Hematopoietic multipotent progenitor cell treated with erythropoietin and hydrocortisone succinate and interleukin-3 and kit ligand, for 15 days (in vitro differentiated cells): Measurements from ENCODE around the gene C16orf74.
A peak's percentile ranks its signal among the peaks of the same experiment; 100 is the strongest.

ENCODE experiments used
- DNase-seq: peaks from one replicate; pipeline ENCODE4 v3.0.0-alpha.2; 2015; ENCODE audit warnings: low spot score

The C16orf74 gene

GRCh38 chr16:85750827-85751697 is at the start of gene C16orf74:
C16orf74 (minus strand) TSS chr16:85751096; CDS start chr16:85735217, 15,879 bp downstream.
- peak; percentile 6 for DNase-seq

DNA sequence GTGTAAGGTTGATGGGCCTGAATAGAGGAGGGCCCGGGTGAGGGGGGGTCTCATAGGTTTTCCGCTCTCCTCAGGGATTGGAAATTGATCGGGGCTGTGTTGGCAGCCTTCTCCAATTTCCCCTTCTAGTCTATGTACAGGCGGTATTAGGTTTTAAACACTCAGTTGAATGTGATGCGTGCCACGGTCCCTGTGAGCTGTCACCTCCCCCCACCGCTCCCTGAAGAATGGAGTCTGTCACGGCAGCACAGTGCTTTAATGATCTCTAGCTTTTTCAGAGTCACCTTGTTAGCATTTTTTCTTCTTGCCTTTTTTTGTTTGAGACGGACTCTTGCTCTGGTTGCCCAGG is 49.4 kb upstream of the C16orf74 start:
- peak; percentile 7 for DNase-seq

DNA sequence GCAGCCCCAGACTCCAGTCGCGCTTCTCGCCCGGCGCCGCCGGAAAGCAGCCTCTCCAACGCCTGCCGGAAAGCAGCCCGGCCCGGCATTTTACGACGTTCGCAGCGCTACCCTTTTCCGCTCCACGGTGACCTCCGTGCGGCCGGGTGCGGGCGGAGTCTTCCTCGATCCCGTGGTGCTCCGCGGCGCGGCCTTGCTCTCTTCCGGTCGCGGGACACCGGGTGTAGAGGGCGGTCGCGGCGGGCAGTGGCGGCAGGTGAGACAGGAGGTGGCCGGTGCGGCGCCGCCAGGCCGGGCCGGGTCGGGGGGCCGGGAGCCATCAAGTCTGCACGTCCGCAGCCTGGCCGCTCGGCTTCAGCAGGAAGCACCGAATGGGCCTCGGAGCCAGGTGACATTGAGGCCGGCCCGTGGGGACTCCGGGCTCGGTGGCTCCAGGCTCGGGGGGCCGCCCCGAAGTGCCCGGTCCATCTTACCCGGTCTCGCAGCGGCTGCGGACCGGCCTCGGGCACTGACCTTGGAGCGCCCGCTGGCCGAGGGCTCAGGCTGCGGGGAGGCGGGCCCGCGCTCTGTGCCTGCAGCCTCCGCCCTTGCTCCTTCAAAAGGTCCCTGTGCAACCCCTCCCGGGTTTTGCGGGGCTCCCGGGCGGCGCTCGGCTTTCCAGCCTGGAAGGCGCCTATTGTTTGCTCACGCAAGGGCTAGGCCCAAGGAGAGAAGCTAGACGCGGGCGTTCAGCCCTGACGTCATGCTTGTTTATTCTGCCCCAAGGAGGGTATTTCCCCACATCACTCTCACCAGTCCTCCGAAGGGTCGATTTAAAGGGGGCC is 48.8 kb upstream of the C16orf74 start, which contains the start of the genes COX4I1 and EMC8:
Gene COX4I1 (plus strand): TSS at position 199 of the 824 bp plus-strand sequence. CDS start 1,511 bp downstream, outside the sequence.
Gene EMC8 (minus strand): TSS at position 48 of the 824 bp plus-strand sequence. CDS start 249 bp downstream, outside the sequence.
- DNase-seq, result peak; percentile 93

- DNase-seq, result peak; percentile 26
These were observed 48.1 kb upstream of the C16orf74 start for GRCh38 chr16:85798901-85799496.

GRCh38 chr16:85798283-85798776 is 47.4 kb upstream of the C16orf74 start:
- peak; percentile 6 for DNase-seq

DNA sequence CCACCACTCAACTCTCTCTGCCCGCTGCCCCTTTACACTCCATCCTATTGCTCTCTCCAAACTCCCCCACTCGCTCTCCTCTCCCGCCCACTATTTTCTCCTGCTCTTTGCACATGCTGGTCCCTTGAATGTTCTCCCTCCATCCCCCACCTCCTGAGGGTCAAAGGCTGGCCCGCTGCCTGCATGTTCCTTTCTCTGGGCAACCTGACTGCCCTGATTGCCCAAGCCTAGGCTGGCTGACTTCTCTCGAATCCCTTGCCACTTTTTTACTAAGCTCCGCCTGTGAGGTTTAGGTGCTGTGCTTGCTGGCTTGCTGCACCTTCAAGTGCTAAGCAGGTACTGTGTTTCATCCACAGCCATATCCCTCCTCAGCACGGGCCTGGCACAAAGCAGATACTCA is 45.7 kb upstream of the C16orf74 start:
- DNase-seq, result no peak

DNA sequence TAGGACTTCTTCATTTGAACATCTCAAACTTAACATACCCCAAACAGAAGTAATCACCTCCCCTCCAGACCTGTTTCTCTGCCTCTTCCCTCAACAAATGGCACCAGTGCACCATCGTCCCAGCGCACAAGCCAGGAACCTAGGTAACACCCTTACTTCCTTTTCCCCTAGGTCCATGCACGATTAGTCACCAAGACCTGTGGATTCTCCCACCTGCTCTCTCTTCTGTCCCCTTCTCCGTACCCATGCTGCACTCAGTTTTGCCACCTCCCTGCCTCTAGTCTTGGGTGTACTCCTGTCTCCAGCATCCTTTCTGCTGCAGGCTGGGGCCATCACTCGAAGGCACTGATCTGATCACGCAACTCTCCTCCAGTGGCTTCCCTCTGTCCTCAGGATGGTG is 45.3 kb upstream of the C16orf74 start:
- DNase-seq, result no peak

- no peak for DNase-seq
These were observed 43.8 kb upstream of the C16orf74 start for GRCh38 chr16:85794696-85795095.

- DNase-seq, result no peak
These were observed 42.9 kb upstream of the C16orf74 start for GRCh38 chr16:85793662-85794298.

GRCh38 chr16:85789773-85790172 is 38.9 kb upstream of the C16orf74 start:
- DNase-seq, result no peak

GRCh38 chr16:85788819-85789218 is 37.9 kb upstream of the C16orf74 start:
- no peak for DNase-seq

DNA sequence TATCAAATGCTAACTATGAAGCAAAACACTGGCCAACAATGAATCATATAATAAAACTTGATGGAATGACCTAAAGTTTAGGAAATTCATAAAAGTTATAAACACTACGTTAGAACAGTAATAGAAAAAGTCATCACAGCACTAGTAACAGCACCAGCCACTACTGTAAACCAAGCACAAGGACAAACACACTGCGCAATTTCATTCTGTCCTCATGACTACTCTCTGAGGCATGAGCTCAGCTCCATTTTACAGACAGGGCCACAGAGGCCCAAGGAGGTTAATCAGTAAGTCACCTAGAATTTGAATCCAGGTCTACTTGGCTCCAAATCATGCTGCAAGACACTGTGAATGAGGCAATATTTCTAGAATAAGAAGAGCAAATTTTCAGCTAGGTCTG is 35.0 kb upstream of the C16orf74 start:
- DNase-seq, result no peak

DNA sequence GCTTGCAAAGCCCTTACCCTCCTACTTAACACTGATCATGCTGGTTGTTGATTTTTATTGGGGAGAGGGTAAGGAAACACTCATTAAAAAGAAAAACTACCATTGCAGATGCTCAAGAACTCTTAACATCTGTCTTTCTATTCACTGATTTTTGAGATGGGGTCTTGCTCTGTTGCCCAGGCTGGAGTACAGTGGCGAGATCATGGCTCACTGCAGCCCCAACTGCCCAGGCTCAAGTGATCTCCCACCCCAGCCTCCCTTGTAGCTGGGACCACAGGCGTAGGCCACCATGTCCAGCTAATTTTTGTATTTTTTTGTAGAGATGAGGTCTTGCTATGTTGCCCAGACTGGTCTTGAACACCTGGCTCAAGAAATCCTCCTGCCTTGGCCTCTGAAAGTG is 33.9 kb upstream of the C16orf74 start:
- DNase-seq, result no peak

DNA sequence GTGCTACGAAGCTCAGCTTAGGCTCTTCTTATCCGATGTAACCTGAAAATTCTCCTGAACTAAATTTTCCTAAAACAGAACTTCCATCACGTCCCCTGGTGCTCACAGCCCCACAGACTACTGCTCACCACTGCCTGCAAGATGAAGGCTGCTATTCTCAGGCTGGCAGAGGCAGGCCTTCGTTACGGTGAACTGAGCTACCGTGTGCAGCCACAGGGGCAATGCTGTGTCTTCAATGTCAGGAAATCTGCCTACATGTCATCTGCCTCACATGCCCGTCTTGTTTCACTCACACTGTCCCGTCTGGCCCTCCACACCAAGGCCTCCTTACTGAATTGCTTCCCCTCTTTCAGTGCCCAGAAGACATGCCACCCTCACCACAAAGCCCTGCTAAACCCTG is 32.5 kb upstream of the C16orf74 start:
- DNase-seq, result no peak

DNA sequence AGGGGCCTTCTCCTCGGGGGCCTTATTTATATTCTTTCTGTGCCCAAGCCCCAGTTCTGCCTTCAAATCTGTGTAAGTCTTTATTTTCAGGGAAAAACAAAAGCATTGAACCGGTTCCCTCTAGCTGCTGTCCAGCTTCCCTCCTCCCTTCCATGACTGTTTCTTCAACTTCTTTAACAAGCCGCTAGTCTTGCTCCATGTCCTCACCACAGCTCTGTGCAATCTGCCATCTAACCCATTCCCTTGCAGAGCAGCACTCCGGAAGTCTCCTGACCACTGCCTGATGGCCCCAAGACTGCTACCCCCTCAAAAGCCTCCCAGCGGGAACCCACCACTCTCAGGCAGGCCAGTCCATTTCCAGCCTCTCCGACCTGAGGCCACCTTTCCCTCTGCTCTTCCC is 31.6 kb upstream of the C16orf74 start:
- no peak for DNase-seq

- no peak for DNase-seq
These were observed 30.9 kb upstream of the C16orf74 start for GRCh38 chr16:85781695-85782370.

GRCh38 chr16:85781156-85781555 is 30.3 kb upstream of the C16orf74 start:
- DNase-seq, result no peak

DNA sequence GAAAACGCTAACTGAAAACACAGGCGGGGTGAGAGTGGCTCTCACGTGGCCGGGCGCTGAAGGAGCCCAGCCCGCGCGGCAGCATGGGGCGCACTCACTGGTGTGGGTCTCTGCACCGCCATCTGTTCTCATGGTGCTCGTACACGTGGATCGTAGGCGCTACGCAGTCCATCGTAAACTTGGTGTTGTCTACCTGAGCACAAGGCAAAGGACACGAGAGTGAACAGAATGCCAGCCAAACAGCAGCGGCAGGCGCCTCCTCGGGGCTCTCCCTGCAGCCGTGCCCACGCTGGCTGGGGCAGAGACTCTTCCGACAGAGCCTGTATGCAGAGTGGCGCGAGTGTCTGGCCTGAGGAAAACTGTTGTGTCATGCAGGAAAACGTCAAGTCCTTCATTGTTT is 29.4 kb upstream of the C16orf74 start:
- no peak for DNase-seq

DNA sequence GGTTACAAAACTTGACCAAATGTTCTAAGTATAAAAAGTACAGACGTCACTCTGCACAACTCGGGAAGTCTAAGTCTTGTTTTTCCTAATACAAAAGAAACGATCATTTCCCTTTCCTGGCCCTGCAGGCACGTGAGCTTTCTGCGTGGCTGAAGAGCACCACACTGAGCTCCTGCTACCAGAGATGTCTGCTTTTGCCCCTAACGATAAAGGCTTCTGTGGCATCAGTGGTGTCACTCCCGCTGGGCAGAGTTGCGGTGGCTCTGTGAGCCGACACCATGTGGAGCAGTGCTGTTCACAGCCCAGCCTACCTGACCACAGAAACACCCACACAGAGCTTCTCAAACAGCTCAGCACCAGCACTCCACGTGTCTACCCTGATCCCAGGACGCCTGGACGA is 28.0 kb upstream of the C16orf74 start:
- no peak for DNase-seq

DNA sequence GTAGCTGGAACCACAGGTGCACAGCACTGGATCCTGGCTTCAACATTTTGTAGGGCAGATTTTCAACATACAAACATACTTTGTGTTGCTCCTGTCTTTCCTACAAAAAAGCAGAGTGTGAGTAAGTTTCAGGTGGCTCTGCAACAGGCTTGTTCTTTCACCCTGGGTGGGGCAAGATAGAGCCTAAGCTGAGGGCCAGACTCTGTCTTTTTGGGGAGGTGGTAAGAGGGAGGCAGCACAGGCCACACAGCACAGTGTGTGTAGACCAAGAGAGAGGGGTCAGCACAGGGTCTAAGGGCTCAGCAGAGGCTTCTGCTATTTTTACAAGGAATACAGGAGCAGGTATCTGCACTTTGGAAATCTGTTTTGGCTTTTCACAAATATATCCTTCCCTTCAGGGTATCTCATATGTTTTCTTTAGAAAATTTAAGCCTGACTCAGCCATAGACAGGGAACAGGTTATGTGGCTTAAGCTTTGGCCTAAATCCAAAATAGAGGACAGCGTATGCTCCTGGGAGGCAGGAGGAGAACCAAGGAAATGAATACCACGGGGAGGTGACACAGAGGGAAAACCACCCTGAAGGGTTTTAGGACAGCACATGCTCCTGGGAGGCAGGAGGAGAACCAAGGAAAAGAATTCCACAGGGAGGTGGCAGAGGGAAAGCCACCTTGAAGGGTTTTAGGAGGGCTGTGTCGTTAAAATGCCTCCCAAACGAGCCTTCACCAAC is 26.9 kb upstream of the C16orf74 start:
- DNase-seq, result no peak

GRCh38 chr16:85774811-85775210 is 23.9 kb upstream of the C16orf74 start:
- DNase-seq, result no peak
